Measurements from ENCODE around the gene TXNDC12. TPM values are rescaled to one million over a fixed set of nuclear protein-coding genes. Genes with fewer than 3 reads are reported as not detected.
A peak's percentile ranks its signal among the peaks of the same experiment; 100 is the strongest.

TXNDC12 gene
- total and polyA plus RNA-seq, 2 donors (not counting 1 experiment from before 2014, with no cell fraction given): 12.6 to 38.9 TPM

DNA sequence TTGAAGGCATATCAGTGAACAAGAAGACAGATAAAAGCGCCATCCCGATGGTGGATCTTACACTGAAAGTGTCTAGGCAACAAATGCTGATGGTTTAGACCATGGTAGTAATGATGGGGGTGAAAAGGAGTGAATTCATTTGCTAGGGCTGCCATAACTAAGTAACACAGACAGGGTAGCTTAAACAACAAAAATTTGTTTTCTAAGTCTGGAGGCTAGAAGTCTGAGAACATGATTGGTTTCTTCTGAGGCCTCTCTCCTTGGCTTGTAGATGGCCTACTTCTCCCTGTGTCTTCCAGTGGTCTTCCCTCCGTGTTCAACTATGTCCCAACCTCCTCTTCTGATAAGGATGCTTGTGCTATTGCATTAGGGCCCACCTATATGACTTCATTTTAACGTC lies 51.1 kb downstream of the TXNDC12 start:
- Histone ChIP-seq H3K9ac (ENCODE audit: low read length) (no peak overlapping the region), H3K9me3 (ENCODE audit: control extremely low read depth in 1 of 3, control insufficient read depth in 2 of 3, insufficient read depth in 1 of 3, low read length in 2 of 3) (no peaks in the 10 kb centered on the region), H3K36me3 (replicated peaks in 1 of 2; ENCODE audit: control extremely low read depth in 1 of 2, control insufficient read depth in 1 of 2, extremely low read depth in 1 of 2, insufficient read depth in 2 of 2, low read length in 1 of 2) (no peaks in the 10 kb centered on the region), H3K27ac (ENCODE audit: low read length in 2 of 2) (no peak overlapping the region), H3K4me2 (replicated peaks; ENCODE audit: low read depth, low read length, poor library complexity, severe bottlenecking) (no peak overlapping the region), H3K4me3 (ENCODE audit: control extremely low read depth in 1 of 5, extremely low read depth in 1 of 5, insufficient read depth in 1 of 5, low read depth in 2 of 5, low read length in 4 of 5) (no peak overlapping the region), H2AFZ (ENCODE audit: insufficient read depth, low read depth, low read length, poor library complexity, severe bottlenecking) (no peak overlapping the region), H3K27me3 (replicated peaks in 1 of 4; ENCODE audit: control extremely low read depth in 1 of 4, control insufficient read depth in 3 of 4, insufficient read depth in 4 of 4, low read length in 3 of 4) (peaks cover 0 to 11% (median 0%) of the 10 kb centered on the region in 4 experiments), H4K20me1 (ENCODE audit: control insufficient read depth, insufficient read depth, low read length, poor library complexity, severe bottlenecking) (no peaks in the 10 kb centered on the region), H3K79me2 (ENCODE audit: control insufficient read depth, insufficient read depth, low read length) (no peaks in the 10 kb centered on the region), H3K4me1 (ENCODE audit: control insufficient read depth in 2 of 2, insufficient read depth in 2 of 2, low read length in 2 of 2) (no peaks in the 10 kb centered on the region)
- 61% methylated on average over 3 of the region's 4 CpGs for WGBS (ENCODE audit: insufficient coverage)
- ATAC-seq (ENCODE audit: low read depth) (no peak), DNase-seq (no peak)
- Mint-ChIP-seq H3K9me3 (ENCODE audit: insufficient read depth) (no peaks in the 10 kb centered on the region), H3K27me3 (peaks cover 28% of the 10 kb centered on the region), H3K4me1 (no peaks in the 10 kb centered on the region), H3K4me3 (no peak overlapping the region), H3K27ac (no peak overlapping the region)
- TF ChIP-seq, protein P1, sequence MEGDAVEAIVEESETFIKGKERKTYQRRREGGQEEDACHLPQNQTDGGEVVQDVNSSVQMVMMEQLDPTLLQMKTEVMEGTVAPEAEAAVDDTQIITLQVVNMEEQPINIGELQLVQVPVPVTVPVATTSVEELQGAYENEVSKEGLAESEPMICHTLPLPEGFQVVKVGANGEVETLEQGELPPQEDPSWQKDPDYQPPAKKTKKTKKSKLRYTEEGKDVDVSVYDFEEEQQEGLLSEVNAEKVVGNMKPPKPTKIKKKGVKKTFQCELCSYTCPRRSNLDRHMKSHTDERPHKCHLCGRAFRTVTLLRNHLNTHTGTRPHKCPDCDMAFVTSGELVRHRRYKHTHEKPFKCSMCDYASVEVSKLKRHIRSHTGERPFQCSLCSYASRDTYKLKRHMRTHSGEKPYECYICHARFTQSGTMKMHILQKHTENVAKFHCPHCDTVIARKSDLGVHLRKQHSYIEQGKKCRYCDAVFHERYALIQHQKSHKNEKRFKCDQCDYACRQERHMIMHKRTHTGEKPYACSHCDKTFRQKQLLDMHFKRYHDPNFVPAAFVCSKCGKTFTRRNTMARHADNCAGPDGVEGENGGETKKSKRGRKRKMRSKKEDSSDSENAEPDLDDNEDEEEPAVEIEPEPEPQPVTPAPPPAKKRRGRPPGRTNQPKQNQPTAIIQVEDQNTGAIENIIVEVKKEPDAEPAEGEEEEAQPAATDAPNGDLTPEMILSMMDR (IDR thresholded peaks at IDR 0.05): no peak
- no peak for TF ChIP-seq EZH2 (IDR thresholded peaks at IDR 0.05; ENCODE audit: borderline replicate concordance, insufficient read depth, low read depth, low read length, poor library complexity, severe bottlenecking)
- POLR2A ChIA-PET: no interaction called here
- CTCF ChIA-PET: interaction anchor here (3.2 kb wide), 1 partner anchor 106 kb away, joined by 20 read pairs; no protein-coding TSS in a partner anchor
- intact Hi-C loops (cut with micrococcal nuclease): no loop called here

DNA sequence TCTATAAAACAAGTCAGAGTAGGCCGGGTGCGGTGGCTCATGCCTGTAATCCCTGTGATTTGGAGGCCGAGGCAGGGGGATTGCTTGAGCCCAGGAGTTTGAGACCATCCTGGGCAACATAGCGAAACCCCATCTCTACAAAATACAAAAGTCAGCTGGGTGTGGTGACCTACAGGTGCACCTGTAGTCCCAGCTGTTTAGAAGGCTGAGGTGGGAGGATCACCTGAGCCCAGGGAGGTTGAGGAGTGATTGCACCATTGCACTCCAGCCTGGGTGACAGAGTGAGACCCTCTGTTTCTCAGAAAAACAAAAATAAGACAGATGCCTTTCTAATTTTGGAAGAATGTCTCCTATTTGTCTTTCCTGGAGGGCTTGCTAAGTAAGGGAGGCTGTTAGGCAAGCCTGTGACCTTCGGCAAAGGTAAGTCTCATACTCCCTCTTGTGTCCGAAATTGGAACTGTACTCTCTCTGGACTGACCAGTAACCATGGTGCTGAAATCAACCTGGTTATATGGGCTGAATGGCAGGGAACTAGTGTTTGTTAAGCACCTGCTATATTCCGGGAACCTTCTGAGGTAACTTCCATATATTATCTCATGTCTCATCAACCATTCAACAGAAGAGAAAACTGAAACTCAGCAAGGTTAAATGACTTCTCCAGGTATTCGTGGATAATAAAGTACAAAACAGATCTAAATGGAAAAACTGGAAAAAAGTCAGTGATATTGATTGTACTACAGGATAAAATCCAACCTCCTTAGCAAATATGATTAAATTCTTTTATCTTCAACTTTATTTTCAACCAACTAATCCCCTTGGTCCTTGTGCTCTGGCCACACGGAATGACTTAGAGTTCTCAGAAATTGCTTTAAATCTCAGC lies 52.7 kb downstream of the TXNDC12 start:
- TF ChIP-seq, protein P1 (IDR thresholded peaks at IDR 0.05): peak; percentile 94
- TF ChIP-seq EZH2 (IDR thresholded peaks at IDR 0.05; ENCODE audit: borderline replicate concordance, insufficient read depth, low read depth, low read length, poor library complexity, severe bottlenecking): no peak
- H3K4me3 ChIP-seq (ENCODE audit: control extremely low read depth in 1 of 5, extremely low read depth in 1 of 5, insufficient read depth in 1 of 5, low read depth in 2 of 5, low read length in 4 of 5): no peak overlapping the region
- no peaks in the 10 kb centered on the region for H4K20me1 ChIP-seq (ENCODE audit: control insufficient read depth, insufficient read depth, low read length, poor library complexity, severe bottlenecking)
- no peak overlapping the region for H3K9ac ChIP-seq (ENCODE audit: low read length)
- H3K9me3 Mint-ChIP-seq (ENCODE audit: insufficient read depth): no peaks in the 10 kb centered on the region
- no peaks in the 10 kb centered on the region for H3K9me3 ChIP-seq (ENCODE audit: control extremely low read depth in 1 of 3, control insufficient read depth in 2 of 3, insufficient read depth in 1 of 3, low read length in 2 of 3)
- ATAC-seq (ENCODE audit: low read depth) (peak; percentile 97), DNase-seq (peak; percentile 82)
- ChIA-PET POLR2A (no interaction called here), CTCF (interaction anchor here (0.6 to 4.5 kb wide), 2 partner anchors 68 to 105 kb away, joined by 3 to 47 read pairs; no protein-coding TSS in a partner anchor)
- H3K4me1 Mint-ChIP-seq: no peaks in the 10 kb centered on the region
- WGBS (ENCODE audit: insufficient coverage): 40% methylated on average over 4 of the region's 9 CpGs
- H3K79me2 ChIP-seq (ENCODE audit: control insufficient read depth, insufficient read depth, low read length): no peaks in the 10 kb centered on the region
- no peaks in the 10 kb centered on the region for H3K36me3 ChIP-seq (replicated peaks in 1 of 2; ENCODE audit: control extremely low read depth in 1 of 2, control insufficient read depth in 1 of 2, extremely low read depth in 1 of 2, insufficient read depth in 2 of 2, low read length in 1 of 2)
- no peak overlapping the region for H3K4me2 ChIP-seq (replicated peaks; ENCODE audit: low read depth, low read length, poor library complexity, severe bottlenecking)
- intact Hi-C loops (cut with micrococcal nuclease): no loop called here
- H3K4me1 ChIP-seq (ENCODE audit: control insufficient read depth in 2 of 2, insufficient read depth in 2 of 2, low read length in 2 of 2): no peaks in the 10 kb centered on the region
- H3K27ac ChIP-seq (ENCODE audit: low read length in 2 of 2): no peak overlapping the region
- peaks cover 30% of the 10 kb centered on the region for H3K27me3 Mint-ChIP-seq
- peaks cover 0 to 7% (median 0%) of the 10 kb centered on the region in 4 experiments for H3K27me3 ChIP-seq (replicated peaks in 1 of 4; ENCODE audit: control extremely low read depth in 1 of 4, control insufficient read depth in 3 of 4, insufficient read depth in 4 of 4, low read length in 3 of 4)
- H3K4me3 Mint-ChIP-seq: no peak overlapping the region
- no peak overlapping the region for H3K27ac Mint-ChIP-seq
- H2AFZ ChIP-seq (ENCODE audit: insufficient read depth, low read depth, low read length, poor library complexity, severe bottlenecking): no peak overlapping the region

Measured in B cell (primary cell).